Stomach (tissue), 4 donors: ENCODE measurements around the gene COL13A1.

Experiments
- EP300 ChIP-seq: sonication (generic); formaldehyde crosslinking; IDR thresholded peaks from one replicate; pipeline ENCODE4 v1.6.1; 2017; ENCODE audit warnings: antibody characterized with exemption
- POLR2A ChIP-seq, 4 donors: fragments of 450-650 bp; IDR thresholded peaks; one replicate each; pipeline ENCODE4 v1.6.1; 2016; ENCODE audit warnings: antibody characterized with exemption in 4 of 4, control low read depth in 2 of 4, mild to moderate bottlenecking in 1 of 4, moderate library complexity in 1 of 4
- TF ChIP-seq, protein P1 (sequence below), 7 experiments: fragments of 450-650 bp in 4 of 7; fragments of 200-600 bp in 3 of 7; sonication (generic) in 3 of 7; IDR thresholded peaks; one replicate each; pipeline ENCODE4 v1.5.1; 2016 to 2019; ENCODE audit warnings: antibody characterized with exemption in 7 of 7, control low read depth in 2 of 7, mild to moderate bottlenecking in 1 of 7

DNA sequence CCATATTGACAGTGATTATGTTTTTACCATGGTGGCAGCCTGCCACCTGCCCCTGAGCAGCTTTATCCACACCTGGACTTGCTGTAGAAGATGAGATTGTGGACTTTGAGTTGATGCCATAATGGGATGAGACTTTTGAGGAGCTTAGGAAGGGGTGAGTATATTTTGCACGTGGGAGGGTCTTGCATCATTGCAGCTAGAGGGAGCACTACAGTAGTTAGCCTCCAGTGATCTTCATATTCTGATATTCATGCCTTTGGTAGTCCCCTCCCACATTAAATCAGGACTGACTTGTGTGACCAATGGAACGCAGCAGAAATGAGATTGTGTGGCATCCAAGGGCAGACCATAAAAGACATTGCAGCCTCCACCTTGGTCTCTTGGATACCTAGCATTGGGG lies 18.2 kb upstream of the COL13A1 start:
- TF ChIP-seq, protein P1, sequence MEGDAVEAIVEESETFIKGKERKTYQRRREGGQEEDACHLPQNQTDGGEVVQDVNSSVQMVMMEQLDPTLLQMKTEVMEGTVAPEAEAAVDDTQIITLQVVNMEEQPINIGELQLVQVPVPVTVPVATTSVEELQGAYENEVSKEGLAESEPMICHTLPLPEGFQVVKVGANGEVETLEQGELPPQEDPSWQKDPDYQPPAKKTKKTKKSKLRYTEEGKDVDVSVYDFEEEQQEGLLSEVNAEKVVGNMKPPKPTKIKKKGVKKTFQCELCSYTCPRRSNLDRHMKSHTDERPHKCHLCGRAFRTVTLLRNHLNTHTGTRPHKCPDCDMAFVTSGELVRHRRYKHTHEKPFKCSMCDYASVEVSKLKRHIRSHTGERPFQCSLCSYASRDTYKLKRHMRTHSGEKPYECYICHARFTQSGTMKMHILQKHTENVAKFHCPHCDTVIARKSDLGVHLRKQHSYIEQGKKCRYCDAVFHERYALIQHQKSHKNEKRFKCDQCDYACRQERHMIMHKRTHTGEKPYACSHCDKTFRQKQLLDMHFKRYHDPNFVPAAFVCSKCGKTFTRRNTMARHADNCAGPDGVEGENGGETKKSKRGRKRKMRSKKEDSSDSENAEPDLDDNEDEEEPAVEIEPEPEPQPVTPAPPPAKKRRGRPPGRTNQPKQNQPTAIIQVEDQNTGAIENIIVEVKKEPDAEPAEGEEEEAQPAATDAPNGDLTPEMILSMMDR (IDR thresholded peaks at IDR 0.05) = no peak
- no peak for TF ChIP-seq POLR2A (IDR thresholded peaks at IDR 0.05)
- no peak for TF ChIP-seq EP300
